OCI-LY1 (cell line): ENCODE data around the gene ZMIZ2.
A peak's percentile ranks its signal among the peaks of the same experiment; 100 is the strongest.

Experiments used
- H2AFZ ChIP-seq: fragments of 200-600 bp; sonication (generic), shearing (Covaris generic); 2 replicates; pipeline ENCODE4 v1.6.0; 2014; ENCODE audit warnings: antibody characterized with exemption, mild to moderate bottlenecking, low read length
- H3F3A ChIP-seq: fragments of 200-600 bp; sonication (generic), shearing (Covaris generic); 2 replicates; pipeline ENCODE4 v1.6.0; 2014; ENCODE audit warnings: mild to moderate bottlenecking, antibody characterized with exemption, low read length, moderate library complexity; ENCODE audit not compliant: insufficient read depth
- H3K27ac ChIP-seq: fragments of 200-600 bp; sonication (generic); 2 replicates; pipeline ENCODE4 v1.5.1; 2014; ENCODE audit warnings: low read length, mixed run types, mild to moderate bottlenecking, low read depth; ENCODE audit not compliant: poor library complexity, severe bottlenecking
- H3K27me3 ChIP-seq: fragments of 200-600 bp; sonication (generic); 2 replicates; pipeline ENCODE4 v1.6.0; 2014; ENCODE audit warnings: antibody characterized with exemption, mild to moderate bottlenecking, low read length, moderate library complexity; ENCODE audit not compliant: insufficient read depth
- H3K36me3 ChIP-seq: fragments of 200-600 bp; sonication (generic); 2 replicates; pipeline ENCODE4 v1.6.1; 2014; ENCODE audit warnings: mild to moderate bottlenecking, antibody characterized with exemption, low read length, moderate library complexity, mixed read lengths; ENCODE audit not compliant: insufficient read depth
- H3K4me1 ChIP-seq: fragments of 200-600 bp; sonication (generic); 2 replicates; pipeline ENCODE4 v1.5.1; 2014; ENCODE audit warnings: mild to moderate bottlenecking, low read length, moderate library complexity; ENCODE audit not compliant: insufficient read depth, severe bottlenecking
- H3K4me2 ChIP-seq: fragments of 200-600 bp; sonication (generic), shearing (Covaris generic); 2 replicates; pipeline ENCODE4 v1.6.1; 2014; ENCODE audit warnings: low read length
- H3K4me3 ChIP-seq: fragments of 200-600 bp; sonication (generic); 2 replicates; pipeline ENCODE4 v1.5.1; 2014; ENCODE audit warnings: low read length, low read depth, mild to moderate bottlenecking, mixed read lengths; ENCODE audit not compliant: poor library complexity, severe bottlenecking
- H3K79me2 ChIP-seq: fragments of 200-600 bp; shearing (Covaris generic); 2 replicates; pipeline ENCODE4 v1.6.1; 2016; ENCODE audit warnings: mixed run types, low read length, mixed read lengths; ENCODE audit not compliant: insufficient read depth
- H3K9ac ChIP-seq: fragments of 200-600 bp; sonication (generic), shearing (Covaris generic); 2 replicates; pipeline ENCODE4 v1.6.1; 2014; ENCODE audit warnings: mild to moderate bottlenecking, low read length, mixed read lengths
- H3K9me2 ChIP-seq: fragments of 200-600 bp; sonication (generic), shearing (Covaris generic); 2 replicates; pipeline ENCODE4 v1.6.1; 2014; ENCODE audit warnings: low read depth, mild to moderate bottlenecking, low read length, mixed read lengths
- H3K9me3 ChIP-seq: fragments of 200-600 bp; shearing (Covaris generic); 2 replicates; pipeline ENCODE4 v1.6.1; 2014; ENCODE audit warnings: low read length, mixed read lengths
- H4K20me1 ChIP-seq: fragments of 200-600 bp; sonication (generic), shearing (Covaris generic); 2 replicates; pipeline ENCODE4 v1.6.0; 2016; ENCODE audit warnings: mild to moderate bottlenecking, low read length; ENCODE audit not compliant: insufficient read depth
- CTCF ChIP-seq: fragments of 200-600 bp; sonication (generic), shearing (Covaris generic); IDR thresholded peaks from 2 replicates; pipeline ENCODE4 v1.5.1; 2017; ENCODE audit warnings: mild to moderate bottlenecking, antibody characterized with exemption, low read length, moderate library complexity, mixed read lengths
- EZH2 ChIP-seq: fragments of 200-600 bp; sonication (generic), shearing (Covaris generic); IDR thresholded peaks from 2 replicates; pipeline ENCODE4 v1.8.0; 2017; ENCODE audit warnings: borderline replicate concordance, mixed run types, mild to moderate bottlenecking, antibody characterized with exemption, low read length, moderate library complexity, mixed read lengths

The ZMIZ2 gene

DNA sequence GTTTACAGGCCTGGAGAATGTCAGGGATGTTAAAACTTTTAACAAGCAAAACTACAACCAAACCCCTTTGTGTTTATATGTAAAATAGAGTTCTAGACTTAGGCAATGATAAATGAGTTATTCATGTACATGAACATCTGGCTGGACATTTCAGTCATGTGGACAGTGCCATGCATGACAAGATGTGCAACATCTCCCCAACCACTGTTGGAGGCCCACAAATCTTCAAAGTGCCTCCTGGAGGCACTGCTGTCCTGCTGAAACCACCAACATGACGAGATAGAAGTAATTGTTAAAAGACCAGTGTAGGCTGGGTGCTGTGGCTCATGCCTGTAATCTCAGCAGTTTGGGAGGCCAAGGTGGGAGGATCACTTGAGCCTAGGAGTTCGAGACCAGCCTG is 66.3 kb downstream of the ZMIZ2 start:
- no peaks in the 10 kb centered on the region for H3K36me3 ChIP-seq
- H3K4me1 ChIP-seq = no peaks in the 10 kb centered on the region
- H3K27ac ChIP-seq = no peak overlapping the region
- no peaks in the 10 kb centered on the region for H3K79me2 ChIP-seq
- no peak overlapping the region for H3K9ac ChIP-seq
- no peaks in the 10 kb centered on the region for H4K20me1 ChIP-seq
- no peak overlapping the region for H3K4me2 ChIP-seq
- H3K9me2 ChIP-seq = no peaks in the 10 kb centered on the region
- H3K9me3 ChIP-seq = no peaks in the 10 kb centered on the region
- no peaks in the 10 kb centered on the region for H3K27me3 ChIP-seq
- H3K4me3 ChIP-seq = no peak overlapping the region
- no peak overlapping the region for H2AFZ ChIP-seq
- TF ChIP-seq EZH2 (no peak), CTCF (peak; percentile 18; the same call in 1 of the 2 replicates)
- H3F3A ChIP-seq = no peaks in the 10 kb centered on the region

GRCh38 chr7:44819292-44819691 is 70.6 kb downstream of the ZMIZ2 start:
- H3K9me2 ChIP-seq = no peaks in the 10 kb centered on the region
- no peak overlapping the region for H2AFZ ChIP-seq
- H3K4me2 ChIP-seq = no peak overlapping the region
- TF ChIP-seq CTCF = no peak
- TF ChIP-seq EZH2 = no peak
- H3K4me1 ChIP-seq = no peaks in the 10 kb centered on the region
- H3K27me3 ChIP-seq = no peaks in the 10 kb centered on the region
- H3F3A ChIP-seq = no peaks in the 10 kb centered on the region
- H3K79me2 ChIP-seq = no peaks in the 10 kb centered on the region
- H4K20me1 ChIP-seq = no peaks in the 10 kb centered on the region
- H3K9me3 ChIP-seq = no peaks in the 10 kb centered on the region
- no peaks in the 10 kb centered on the region for H3K36me3 ChIP-seq
- H3K9ac ChIP-seq = no peak overlapping the region
- no peak overlapping the region for H3K27ac ChIP-seq
- H3K4me3 ChIP-seq = no peak overlapping the region
